H1 (cell line): ENCODE data around the gene CAPN15. TPM values are rescaled to one million over a fixed set of nuclear protein-coding genes. Genes with fewer than 3 reads are reported as not detected.

Source experiments
- CBX8 ChIP-seq: fragments of 300-800, 300-1000 bp; sonication (generic); IDR thresholded peaks from 2 replicates; pipeline ENCODE4 v1.7.1; 2016; ENCODE audit warnings: low read depth, low read length, borderline replicate concordance
- KDM1A ChIP-seq: fragments of 200-600, 300-600 bp; sonication (generic); IDR thresholded peaks from 2 replicates; pipeline ENCODE4 v1.7.1; 2016; ENCODE audit warnings: mild to moderate bottlenecking, low read length, borderline replicate concordance
- RXRA ChIP-seq: IDR thresholded peaks from 2 replicates; pipeline ENCODE4 v1.6.1; 2011; ENCODE audit warnings: low read depth, mild to moderate bottlenecking, low read length, moderate library complexity; ENCODE audit not compliant: insufficient read depth
- polyA plus RNA-seq, 7 experiments: library from polyadenylated mRNA; depleted of rRNA in 3 of 7; stranded (reverse) in 5 of 7; unstranded in 2 of 7; fragments of >200 nt in 5 of 7; fragments of 200-250 nt in 2 of 7; gene quantifications; 1 replicate in 5 of 7; 2 replicates in 1 of 7; 4 replicates in 1 of 7; pipeline versions ENCODE4 v1.2.1 to v1.2.3, GENCODE V29; 2011 to 2013; ENCODE audit warnings: missing spikeins in 2 of 7, mixed read lengths in 2 of 7
- total RNA-seq: library from RNA; stranded (reverse); fragmentation: NEBNext Ultra II Directional; extraction: Animal tissue kit (Norgen Biotek cat#: 25700); gene quantifications from 2 replicates; pipeline ENCODE4 v1.2.1, GENCODE V29; 2021

CAPN15 gene
- total and polyA plus RNA-seq, 2 of the 8 experiments (the other 6 are each of a cell fraction or from before 2014, with no cell fraction given) = 38.9 to 76.9 TPM

DNA sequence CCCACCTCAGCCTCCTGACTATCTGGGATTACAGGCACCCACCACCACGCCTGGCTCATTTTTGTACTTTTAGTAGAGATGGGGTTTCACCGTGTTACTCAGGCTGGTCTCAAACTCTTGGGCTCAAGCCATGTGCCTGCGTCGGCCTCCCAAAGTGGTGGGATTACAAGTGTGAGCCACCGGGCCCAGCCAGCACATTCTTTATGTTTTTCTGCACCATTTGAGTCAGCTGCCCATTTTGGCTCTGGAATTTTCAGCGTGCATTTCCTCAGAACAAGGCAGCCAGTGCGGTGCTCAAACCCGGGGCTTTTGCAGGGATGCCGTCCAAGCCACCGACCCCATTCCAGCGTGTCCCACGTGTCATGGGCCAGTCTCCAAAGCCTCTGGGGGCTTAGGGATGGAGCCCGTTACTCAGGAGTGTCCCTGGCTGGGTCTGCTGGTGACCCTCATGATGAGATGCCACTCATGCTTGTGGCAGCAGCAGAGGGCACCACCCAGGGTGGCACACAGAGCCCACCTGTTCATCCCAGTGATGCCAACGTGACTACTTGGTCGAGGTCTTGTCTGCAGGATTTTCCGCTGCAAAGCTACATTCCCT, 58.6 kb downstream of the CAPN15 start (continued):
- no peak for TF ChIP-seq CBX8
- TF ChIP-seq RXRA = no peak
- no peak for TF ChIP-seq KDM1A
- TF ChIP-seq, all 59 proteins: peak for 0
